HCT116 (cell line): ENCODE results near the gene SMIM24. TPM values are rescaled to one million over a fixed set of nuclear protein-coding genes. Genes with fewer than 3 reads are reported as not detected.

Source experiments
- ATAC-seq: fragments of 200-7000 bp; cut with Tn5 transposase; 2 replicates; pipeline ENCODE4 v1.9.1; 2020; ENCODE audit warnings: mild to moderate bottlenecking, moderate library complexity
- BruUV-seq: library from RNA; stranded (reverse); fragments of 400-500 nt; replicated peaks from 2 replicates; lab custom pipeline; 2021; lab: Mats Ljungman, UMichigan
- CTCF ChIA-PET: fragments of 300-600 bp; sonication (Branson Sonifier 250); formaldehyde crosslinking; loops from one replicate; lab custom pipeline; 2021; ENCODE audit warnings: antibody characterized with exemption; lab: Charles Lee
- POLR2A ChIA-PET: fragments of 300-600, 350-600 bp; sonication (Branson Sonifier 250); formaldehyde crosslinking; loops from one replicate; lab custom pipeline; 2021; ENCODE audit warnings: antibody characterized with exemption; lab: Charles Lee
- RAD21 ChIA-PET, 2 experiments: fragments of 300-600 bp; sonication (Branson Sonifier 250); formaldehyde crosslinking; loops; one replicate each; lab custom pipeline; 2023; ENCODE audit warnings: low total read pairs in 2 of 2; ENCODE audit not compliant: uncharacterized antibody in 2 of 2, unreplicated experiment in 2 of 2, low non-redundant PET in 1 of 2; lab: Charles Lee
- DNase-seq: peaks from one replicate; pipeline ENCODE4 v3.0.0-alpha.2; 2010; ENCODE audit warnings: low read depth, low spot score
- H2AFZ ChIP-seq: fragments of 200-600 bp; shearing (Covaris generic), sonication (generic); 2 replicates; pipeline ENCODE4 v1.6.1; 2017; ENCODE audit warnings: low read depth, mixed run types, mixed read lengths, antibody characterized with exemption, low read length; ENCODE audit not compliant: poor library complexity, severe bottlenecking
- H3K27ac ChIP-seq: 2 replicates; pipeline ENCODE4 v1.5.1; 2012; ENCODE audit warnings: low read depth, low read length
- H3K27me3 ChIP-seq: fragments of 200-600 bp; sonication (generic); 2 replicates; pipeline ENCODE4 v1.6.1; 2016; ENCODE audit warnings: mixed run types, low read length, mixed read lengths; ENCODE audit not compliant: insufficient read depth
- H3K36me3 ChIP-seq, 2 experiments: fragments of 200-500 bp in 1 of 2; fragments of 200-600 bp in 1 of 2; sonication (Bioruptor generic) in 1 of 2; sonication (generic) in 1 of 2; 2 replicates each; pipeline versions ENCODE4 v1.5.1 to v1.6.1; 2014 to 2016; ENCODE audit warnings: low read length in 2 of 2, inconsistent platforms in 1 of 2, mixed read lengths in 1 of 2, mixed run types in 1 of 2; ENCODE audit not compliant: insufficient read depth in 2 of 2, control insufficient read depth in 1 of 2
- H3K4me1 ChIP-seq, 2 experiments: fragments of 200-600 bp in 1 of 2; sonication (generic) in 1 of 2; 2 replicates each; pipeline versions ENCODE4 v1.5.1 to v1.6.1; 2012 to 2017; ENCODE audit warnings: low read length in 2 of 2, inconsistent platforms in 1 of 2, mild to moderate bottlenecking in 1 of 2, mixed read lengths in 1 of 2, mixed run types in 1 of 2, moderate library complexity in 1 of 2; ENCODE audit not compliant: insufficient read depth in 2 of 2, control insufficient read depth in 1 of 2
- H3K4me2 ChIP-seq: fragments of 200-600 bp; sonication (generic); 2 replicates; pipeline ENCODE4 v1.6.1; 2017; ENCODE audit warnings: mixed run types, low read length, mixed read lengths
- H3K4me3 ChIP-seq, 2 experiments: fragments of 200-600 bp in 1 of 2; sonication (generic) in 1 of 2; replicated peaks in 1 of 2; 2 replicates each; pipeline ENCODE4 v1.5.1; 2011 to 2016; ENCODE audit warnings: low read length in 2 of 2, control low read depth in 1 of 2, low read depth in 1 of 2, mild to moderate bottlenecking in 1 of 2, mixed read lengths in 1 of 2, mixed run types in 1 of 2
- H3K79me2 ChIP-seq: fragments of 200-600 bp; sonication (generic); 2 replicates; pipeline ENCODE4 v1.6.1; 2017; ENCODE audit warnings: mild to moderate bottlenecking, mixed run types, low read length, moderate library complexity, mixed read lengths; ENCODE audit not compliant: insufficient read depth
- H3K9ac ChIP-seq: fragments of 200-600 bp; sonication (generic); 2 replicates; pipeline ENCODE4 v1.6.1; 2016; ENCODE audit warnings: low read length, mixed read lengths
- H3K9me2 ChIP-seq: fragments of 200-600 bp; sonication (generic), shearing (Covaris generic); 2 replicates; pipeline ENCODE4 v1.6.1; 2017; ENCODE audit warnings: mixed run types, mild to moderate bottlenecking, moderate library complexity; ENCODE audit not compliant: insufficient read depth
- H3K9me3 ChIP-seq, 2 experiments: fragments of 200-500 bp in 1 of 2; fragments of 200-600 bp in 1 of 2; sonication (Bioruptor generic) in 1 of 2; sonication (generic) in 1 of 2; 2 replicates each; pipeline ENCODE4 v1.6.1; 2014 to 2017; ENCODE audit warnings: low read length in 2 of 2, mixed read lengths in 2 of 2, inconsistent platforms in 1 of 2, low read depth in 1 of 2, mild to moderate bottlenecking in 1 of 2, mixed run types in 1 of 2, moderate library complexity in 1 of 2; ENCODE audit not compliant: control insufficient read depth in 1 of 2, insufficient read depth in 1 of 2
- H4K20me1 ChIP-seq: fragments of 200-600 bp; sonication (generic), shearing (Covaris generic); 2 replicates; pipeline ENCODE4 v1.6.1; 2017; ENCODE audit warnings: mixed run types, mild to moderate bottlenecking, moderate library complexity; ENCODE audit not compliant: insufficient read depth
- CBX3 ChIP-seq: IDR thresholded peaks from 2 replicates; pipeline ENCODE4 v1.6.1; 2012; ENCODE audit warnings: low read depth
- CEBPB ChIP-seq: IDR thresholded peaks from 2 replicates; pipeline ENCODE4 v1.6.1; 2012; ENCODE audit warnings: low read depth
- EGR1 ChIP-seq: IDR thresholded peaks from 2 replicates; pipeline ENCODE4 v1.6.1; 2012; ENCODE audit warnings: low read depth
- ELF1 ChIP-seq: IDR thresholded peaks from 2 replicates; pipeline ENCODE4 v1.6.1; 2012; ENCODE audit warnings: low read depth, borderline replicate concordance
- EZH2 ChIP-seq: fragments of 200-600 bp; sonication (generic); IDR thresholded peaks from 2 replicates; pipeline ENCODE4 v1.6.1; 2017; ENCODE audit warnings: antibody characterized with exemption, mixed run types
- EZH2phosphoT487 ChIP-seq: fragments of 200-600 bp; IDR thresholded peaks from 2 replicates; pipeline ENCODE4 v1.6.1; 2018; ENCODE audit warnings: antibody characterized with exemption, borderline replicate concordance
- FOSL1 ChIP-seq: IDR thresholded peaks from 2 replicates; pipeline ENCODE4 v1.6.1; 2012; ENCODE audit warnings: low read depth
- JUND ChIP-seq: IDR thresholded peaks from 2 replicates; pipeline ENCODE4 v1.6.1; 2012
- POLR2A ChIP-seq: IDR thresholded peaks from 2 replicates; pipeline ENCODE4 v1.7.0; 2011; ENCODE audit warnings: borderline replicate concordance; ENCODE audit not compliant: insufficient read depth, insufficient read length; ENCODE audit errors: extremely low read depth
- POLR2AphosphoS5 ChIP-seq: IDR thresholded peaks from 2 replicates; pipeline ENCODE4 v1.6.1; 2011; ENCODE audit warnings: mild to moderate bottlenecking, low read depth, low read length, moderate library complexity
- RAD21 ChIP-seq: IDR thresholded peaks from 2 replicates; pipeline ENCODE4 v1.6.1; 2012; ENCODE audit warnings: low read depth, mild to moderate bottlenecking
- SIN3A ChIP-seq: IDR thresholded peaks from 2 replicates; pipeline ENCODE4 v1.6.1; 2012; ENCODE audit warnings: low read depth
- SP1 ChIP-seq: IDR thresholded peaks from 2 replicates; pipeline ENCODE4 v1.6.1; 2012; ENCODE audit warnings: low read depth
- SRF ChIP-seq: IDR thresholded peaks from 2 replicates; pipeline ENCODE4 v1.6.1; 2012; ENCODE audit warnings: low read depth
- TCF7L2 ChIP-seq: IDR thresholded peaks from 2 replicates; pipeline ENCODE4 v1.7.0; 2011; ENCODE audit warnings: borderline replicate concordance, inconsistent platforms; ENCODE audit not compliant: insufficient read depth, insufficient read length; ENCODE audit errors: extremely low read depth
- YY1 ChIP-seq: IDR thresholded peaks from 2 replicates; pipeline ENCODE4 v1.6.1; 2011; ENCODE audit warnings: low read length, low read depth, moderate library complexity, mild to moderate bottlenecking; ENCODE audit not compliant: insufficient replicate concordance; ENCODE audit errors: extremely low read depth
- ZNF274 ChIP-seq: fragments of 200-500 bp; sonication (Bioruptor generic); IDR thresholded peaks from 2 replicates; pipeline ENCODE4 v1.6.1; 2014; ENCODE audit warnings: mild to moderate bottlenecking, low read depth, low read length, inconsistent platforms
- intact Hi-C: fragments of 100-400 bp; cut with micrococcal nuclease; formaldehyde crosslinking; loops from 2 replicates; pipeline ENCODE4 v1.10.0; 2022
- total RNA-seq: library from RNA; stranded (reverse); gene quantifications from one replicate; pipeline ENCODE4 v1.2.1, GENCODE V29; 2021; ENCODE audit not compliant: unreplicated experiment
- TF ChIP-seq, protein P1 (sequence below): IDR thresholded peaks from 2 replicates; pipeline ENCODE4 v1.6.1; 2011; ENCODE audit warnings: mild to moderate bottlenecking, low read length, moderate library complexity; ENCODE audit not compliant: insufficient replicate concordance; ENCODE audit errors: extremely low read depth
- TF ChIP-seq, protein P2 (sequence below): IDR thresholded peaks from 2 replicates; pipeline ENCODE4 v1.6.1; 2012
- TF ChIP-seq, protein P3 (sequence below): IDR thresholded peaks from 2 replicates; pipeline ENCODE4 v1.6.1; 2012; ENCODE audit warnings: low read depth

The SMIM24 gene
- total RNA-seq, 1 experiment from 2014 or later: not detected

DNA sequence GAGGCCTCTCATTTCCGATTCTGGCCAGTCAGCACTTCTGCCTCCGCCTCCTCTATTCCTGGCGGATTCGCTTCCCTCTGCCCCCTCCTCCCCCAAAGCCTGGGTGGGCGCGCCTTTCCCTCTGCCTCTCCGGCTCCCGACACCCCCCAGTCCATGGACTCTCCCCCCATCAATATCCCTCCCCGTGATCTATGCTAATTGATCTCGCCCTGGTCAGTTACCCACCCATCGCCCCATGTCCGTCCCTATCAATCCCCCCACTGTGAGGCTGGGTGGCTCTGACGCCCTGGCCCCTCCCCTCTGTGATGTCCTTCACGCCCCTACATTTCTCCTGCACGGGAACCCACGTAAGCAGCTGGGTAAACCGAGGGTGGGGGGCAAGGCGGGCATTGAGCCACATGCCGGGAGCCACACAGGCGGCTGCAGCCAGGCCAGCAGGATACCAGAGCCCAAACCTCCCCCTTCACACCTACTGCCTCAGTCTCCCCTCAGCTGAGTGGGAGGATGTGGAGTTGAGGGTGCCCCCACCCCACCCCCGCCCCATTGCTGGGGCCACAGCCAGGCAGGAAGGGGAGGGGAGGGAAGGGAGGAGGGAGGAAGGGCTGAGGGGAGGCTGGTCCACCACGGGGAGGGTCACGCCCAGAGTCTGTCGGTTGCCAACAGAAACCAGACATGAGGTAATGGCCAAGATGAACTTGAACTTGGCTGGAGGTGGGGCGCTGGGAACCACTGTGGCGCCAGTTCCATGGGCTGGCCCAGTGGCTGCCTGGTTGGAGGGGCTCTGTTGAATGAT, 21.0 kb downstream of the SMIM24 start:
- ChIA-PET POLR2A (interaction anchor here (0.5 kb wide), 1 partner anchor 9 kb away, joined by 3 read pairs; no protein-coding TSS in a partner anchor), CTCF (no interaction called here)
- Histone ChIP-seq H3K9me3 (no peaks in the 10 kb centered on the region), H3K9ac (no peak overlapping the region), H2AFZ (no peak overlapping the region), H3K36me3 (peaks cover 6 to 21% of the 10 kb centered on the region in 2 experiments; a peak in 3 of 4 replicates)
- intact Hi-C loops: no loop called here
- no peak for ATAC-seq
- TF ChIP-seq CEBPB: no peak
- TF ChIP-seq SP1: no peak
- no peak for TF ChIP-seq FOSL1
- no peak for TF ChIP-seq CBX3
- TF ChIP-seq TCF7L2: no peak
- no peak for TF ChIP-seq JUND
- no peak for TF ChIP-seq POLR2AphosphoS5
- no peak for TF ChIP-seq EZH2
- no peak for TF ChIP-seq ELF1
- TF ChIP-seq, protein P1, sequence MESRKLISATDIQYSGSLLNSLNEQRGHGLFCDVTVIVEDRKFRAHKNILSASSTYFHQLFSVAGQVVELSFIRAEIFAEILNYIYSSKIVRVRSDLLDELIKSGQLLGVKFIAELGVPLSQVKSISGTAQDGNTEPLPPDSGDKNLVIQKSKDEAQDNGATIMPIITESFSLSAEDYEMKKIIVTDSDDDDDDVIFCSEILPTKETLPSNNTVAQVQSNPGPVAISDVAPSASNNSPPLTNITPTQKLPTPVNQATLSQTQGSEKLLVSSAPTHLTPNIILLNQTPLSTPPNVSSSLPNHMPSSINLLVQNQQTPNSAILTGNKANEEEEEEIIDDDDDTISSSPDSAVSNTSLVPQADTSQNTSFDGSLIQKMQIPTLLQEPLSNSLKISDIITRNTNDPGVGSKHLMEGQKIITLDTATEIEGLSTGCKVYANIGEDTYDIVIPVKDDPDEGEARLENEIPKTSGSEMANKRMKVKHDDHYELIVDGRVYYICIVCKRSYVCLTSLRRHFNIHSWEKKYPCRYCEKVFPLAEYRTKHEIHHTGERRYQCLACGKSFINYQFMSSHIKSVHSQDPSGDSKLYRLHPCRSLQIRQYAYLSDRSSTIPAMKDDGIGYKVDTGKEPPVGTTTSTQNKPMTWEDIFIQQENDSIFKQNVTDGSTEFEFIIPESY: no peak
- TF ChIP-seq RAD21: no peak
- TF ChIP-seq SRF: no peak
- TF ChIP-seq, protein P2, sequence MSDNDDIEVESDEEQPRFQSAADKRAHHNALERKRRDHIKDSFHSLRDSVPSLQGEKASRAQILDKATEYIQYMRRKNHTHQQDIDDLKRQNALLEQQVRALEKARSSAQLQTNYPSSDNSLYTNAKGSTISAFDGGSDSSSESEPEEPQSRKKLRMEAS: no peak
- TF ChIP-seq SIN3A: no peak
- no peak for TF ChIP-seq POLR2A
- no peak for TF ChIP-seq YY1
- TF ChIP-seq EZH2phosphoT487: no peak
- TF ChIP-seq EGR1: no peak
- no peak for TF ChIP-seq ZNF274
- TF ChIP-seq, protein P3, sequence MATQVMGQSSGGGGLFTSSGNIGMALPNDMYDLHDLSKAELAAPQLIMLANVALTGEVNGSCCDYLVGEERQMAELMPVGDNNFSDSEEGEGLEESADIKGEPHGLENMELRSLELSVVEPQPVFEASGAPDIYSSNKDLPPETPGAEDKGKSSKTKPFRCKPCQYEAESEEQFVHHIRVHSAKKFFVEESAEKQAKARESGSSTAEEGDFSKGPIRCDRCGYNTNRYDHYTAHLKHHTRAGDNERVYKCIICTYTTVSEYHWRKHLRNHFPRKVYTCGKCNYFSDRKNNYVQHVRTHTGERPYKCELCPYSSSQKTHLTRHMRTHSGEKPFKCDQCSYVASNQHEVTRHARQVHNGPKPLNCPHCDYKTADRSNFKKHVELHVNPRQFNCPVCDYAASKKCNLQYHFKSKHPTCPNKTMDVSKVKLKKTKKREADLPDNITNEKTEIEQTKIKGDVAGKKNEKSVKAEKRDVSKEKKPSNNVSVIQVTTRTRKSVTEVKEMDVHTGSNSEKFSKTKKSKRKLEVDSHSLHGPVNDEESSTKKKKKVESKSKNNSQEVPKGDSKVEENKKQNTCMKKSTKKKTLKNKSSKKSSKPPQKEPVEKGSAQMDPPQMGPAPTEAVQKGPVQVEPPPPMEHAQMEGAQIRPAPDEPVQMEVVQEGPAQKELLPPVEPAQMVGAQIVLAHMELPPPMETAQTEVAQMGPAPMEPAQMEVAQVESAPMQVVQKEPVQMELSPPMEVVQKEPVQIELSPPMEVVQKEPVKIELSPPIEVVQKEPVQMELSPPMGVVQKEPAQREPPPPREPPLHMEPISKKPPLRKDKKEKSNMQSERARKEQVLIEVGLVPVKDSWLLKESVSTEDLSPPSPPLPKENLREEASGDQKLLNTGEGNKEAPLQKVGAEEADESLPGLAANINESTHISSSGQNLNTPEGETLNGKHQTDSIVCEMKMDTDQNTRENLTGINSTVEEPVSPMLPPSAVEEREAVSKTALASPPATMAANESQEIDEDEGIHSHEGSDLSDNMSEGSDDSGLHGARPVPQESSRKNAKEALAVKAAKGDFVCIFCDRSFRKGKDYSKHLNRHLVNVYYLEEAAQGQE: no peak
- TF ChIP-seq, all 23 proteins: peak for 0
- peaks cover 11% of the 10 kb centered on the region; the same call in 1 of the 2 replicates for H3K79me2 ChIP-seq
- H3K4me2 ChIP-seq: no peak overlapping the region
- H3K4me3 ChIP-seq: no peak overlapping the region
- no peaks in the 10 kb centered on the region for H3K9me2 ChIP-seq
- H3K4me1 ChIP-seq: no peaks in the 10 kb centered on the region
- DNase-seq: no peak
- RAD21 ChIA-PET: no interaction called here
- no peaks in the 10 kb centered on the region for H3K27me3 ChIP-seq
- no TSS peak for BruUV-seq
- H4K20me1 ChIP-seq: peaks cover 3% of the 10 kb centered on the region; the same call in 1 of the 2 replicates
- H3K27ac ChIP-seq: no peak overlapping the region
